GM12878 (cell line): Measurements from ENCODE around the gene MR1. TPM values are rescaled to one million over a fixed set of nuclear protein-coding genes. Genes with fewer than 3 reads are reported as not detected.

Experiments
- ATAC-seq: fragments of 200-7000 bp; cut with Tn5 transposase; 3 replicates; pipeline ENCODE4 v1.9.1; 2020; ENCODE audit warnings: mild to moderate bottlenecking, moderate library complexity
- BruUV-seq: library from RNA; stranded (reverse); fragments of 400-500 nt; replicated peaks from 2 replicates; lab custom pipeline; 2021; lab: Mats Ljungman, UMichigan
- CTCF ChIA-PET: fragments of 300-600 bp; sonication (Branson Sonifier 250); formaldehyde crosslinking; extraction: SDS; loops from one replicate; lab custom pipeline; 2021; ENCODE audit warnings: inconsistent platforms; lab: Yijun Ruan, JAX
- POLR2A ChIA-PET: fragments of 350-600 bp; formaldehyde crosslinking; extraction: SDS; loops from one replicate; lab custom pipeline; 2021; ENCODE audit warnings: inconsistent platforms; lab: Charles Lee
- RAD21 ChIA-PET: fragments of 300-600 bp; sonication (Branson Sonifier 250); formaldehyde crosslinking; loops from one replicate; lab custom pipeline; 2023; ENCODE audit warnings: antibody characterized with exemption; ENCODE audit not compliant: unreplicated experiment; lab: Charles Lee
- SMC1A ChIA-PET: fragments of 300-600 bp; sonication (Branson Sonifier 250); formaldehyde crosslinking; loops from one replicate; lab custom pipeline; 2023; ENCODE audit not compliant: unreplicated experiment, uncharacterized antibody; lab: Charles Lee
- DNase-seq: peaks from one replicate; pipeline ENCODE4 v3.0.0-alpha.2; 2011; ENCODE audit warnings: low read depth, low spot score
- FAIRE-seq: peaks from 3 replicates; lab custom pipeline; 2011; peaks lifted over from hg19 to GRCh38; lab: Jason Lieb, UNC
- H2AFZ ChIP-seq: 2 replicates; pipeline ENCODE4 v1.6.0; 2011; ENCODE audit warnings: low read depth, low read length, control low read depth; ENCODE audit not compliant: control insufficient read depth
- H3K27ac ChIP-seq: 2 replicates; pipeline ENCODE4 v1.5.1; 2011; ENCODE audit warnings: control low read depth; ENCODE audit not compliant: control insufficient read depth, insufficient read depth
- H3K27me3 ChIP-seq, 2 experiments: replicated peaks in 1 of 2; 2 replicates each; pipeline versions ENCODE4 v1.6.0 to v1.6.1; 2011; ENCODE audit warnings: low read length in 1 of 2; ENCODE audit not compliant: control insufficient read depth in 2 of 2, insufficient read depth in 2 of 2
- H3K36me3 ChIP-seq, 2 experiments: 2 replicates each; pipeline ENCODE4 v1.5.1; 2011; ENCODE audit warnings: low read length in 1 of 2; ENCODE audit not compliant: control insufficient read depth in 2 of 2, insufficient read depth in 2 of 2
- H3K4me1 ChIP-seq: 2 replicates; pipeline ENCODE4 v1.6.1; 2011; ENCODE audit warnings: mild to moderate bottlenecking, low read length, moderate library complexity, mixed read lengths; ENCODE audit not compliant: control insufficient read depth, insufficient read depth
- H3K4me2 ChIP-seq: 2 replicates; pipeline ENCODE4 v1.6.0; 2011; ENCODE audit warnings: control low read depth; ENCODE audit not compliant: control insufficient read depth, insufficient read depth
- H3K4me3 ChIP-seq: fragments of 200-600 bp; sonication (generic); 2 replicates; pipeline ENCODE4 v1.5.1; 2016
- H3K79me2 ChIP-seq: 2 replicates; pipeline ENCODE4 v1.6.0; 2011; ENCODE audit warnings: low read length; ENCODE audit not compliant: control insufficient read depth, insufficient read depth
- H3K9ac ChIP-seq: 2 replicates; pipeline ENCODE4 v1.8.0; 2011; ENCODE audit warnings: low read length, control low read depth, mixed read lengths; ENCODE audit not compliant: control insufficient read depth, insufficient read depth
- H3K9me3 ChIP-seq: replicated peaks from 3 replicates; pipeline ENCODE4 v1.5.1; 2011; ENCODE audit warnings: mild to moderate bottlenecking, low read length; ENCODE audit not compliant: control insufficient read depth, insufficient read depth
- H4K20me1 ChIP-seq: 2 replicates; pipeline ENCODE4 v1.6.0; 2011; ENCODE audit not compliant: control insufficient read depth, insufficient read depth
- ATF2 ChIP-seq: IDR thresholded peaks from 2 replicates; pipeline ENCODE4 v1.6.1; 2012; ENCODE audit warnings: low read length, inconsistent platforms
- BMI1 ChIP-seq: fragments of 450-650 bp; IDR thresholded peaks from 2 replicates; pipeline ENCODE4 v1.6.1; 2016; ENCODE audit warnings: mild to moderate bottlenecking, moderate library complexity, borderline replicate concordance
- EP300 ChIP-seq, 2 experiments: fragments of 150-350 bp in 1 of 2; IDR thresholded peaks; 2 replicates each; pipeline ENCODE4 v1.6.1; 2011 to 2012; ENCODE audit warnings: low read depth in 2 of 2, low read length in 2 of 2, borderline replicate concordance in 1 of 2, improper control_type of control experiment in 1 of 2, inconsistent platforms in 1 of 2; ENCODE audit not compliant: control insufficient read depth in 1 of 2
- ESRRA ChIP-seq: IDR thresholded peaks from 2 replicates; pipeline ENCODE4 v1.6.1; 2012; ENCODE audit warnings: mild to moderate bottlenecking, low read length, improper control_type of control experiment
- EZH2 ChIP-seq: IDR thresholded peaks from 2 replicates; pipeline ENCODE4 v1.6.1; 2012; ENCODE audit warnings: low read depth, mild to moderate bottlenecking, control low read depth, inconsistent platforms, low read length, borderline replicate concordance; ENCODE audit not compliant: control insufficient read depth
- IKZF2 ChIP-seq, 2 experiments: fragments of 450-650 bp; IDR thresholded peaks; 2 replicates each; pipeline ENCODE4 v1.6.1; 2017; ENCODE audit warnings: mild to moderate bottlenecking in 2 of 2, moderate library complexity in 2 of 2
- IRF3 ChIP-seq: fragments of 450-650 bp; IDR thresholded peaks from 2 replicates; pipeline ENCODE4 v1.6.1; 2014; ENCODE audit warnings: mild to moderate bottlenecking
- MEF2B ChIP-seq: fragments of 450-650 bp; IDR thresholded peaks from 2 replicates; pipeline ENCODE4 v1.6.1; 2018; ENCODE audit warnings: mild to moderate bottlenecking, moderate library complexity; ENCODE audit not compliant: partially characterized antibody, poor library complexity, severe bottlenecking
- NR2C1 ChIP-seq: fragments of 450-650 bp; IDR thresholded peaks from 2 replicates; pipeline ENCODE4 v1.6.1; 2017; ENCODE audit warnings: antibody characterized with exemption, mild to moderate bottlenecking, moderate library complexity
- SMAD5 ChIP-seq: IDR thresholded peaks from 2 replicates; pipeline ENCODE4 v1.6.1; 2016; ENCODE audit warnings: antibody characterized with exemption, low read depth
- TCF7 ChIP-seq: IDR thresholded peaks from 2 replicates; pipeline ENCODE4 v1.6.1; 2014; ENCODE audit warnings: antibody characterized with exemption, borderline replicate concordance
- WGBS: methylation state at CpG from one replicate; pipeline ENCODE4 v1.1.6; 2016; ENCODE audit warnings: low lambda C conversion rate; ENCODE audit not compliant: insufficient replicate concordance, insufficient coverage; ENCODE audit errors: missing lambda C conversion rate; 5-methylcytosine and 5-hydroxymethylcytosine counted together
- in situ Hi-C: fragments of 300-500 bp; cut with MboI; formaldehyde crosslinking; loops from 9 replicates; pipeline ENCODE4 v1.14.3; 2018; ENCODE audit warnings: mixed read lengths
- intact Hi-C: fragments of 100-400 bp; cut with micrococcal nuclease; formaldehyde crosslinking; loops from one replicate; pipeline ENCODE4 v1.14.2; 2022; ENCODE audit not compliant: unreplicated experiment
- polyA plus RNA-seq, 11 experiments: library from polyadenylated mRNA; depleted of rRNA in 4 of 11; unstranded in 6 of 11; stranded (reverse) in 5 of 11; fragments of >200 nt; fragmentation: Nextera tagmentation in 4 of 11; fragmentation: Illumina TruSeq in 1 of 11; extraction: Ambion mirVana in 4 of 11; extraction: Trizol in 1 of 11; gene quantifications; 1 replicate in 1 of 11; 2 replicates in 10 of 11; pipeline versions ENCODE4 v1.2.1 to v1.2.3, GENCODE V29; 2011 to 2016; ENCODE audit warnings: inconsistent platforms in 2 of 11, missing spikeins in 2 of 11, low read depth in 1 of 11
- total RNA-seq, 4 experiments: library from RNA; depleted of rRNA in 3 of 4; stranded (reverse); fragments of >200 nt in 3 of 4; fragmentation: Illumina TruSeq in 1 of 4; extraction: Trizol in 1 of 4; gene quantifications; 2 replicates each; pipeline versions ENCODE4 v1.2.1 to v1.2.3, GENCODE V29; 2013 to 2021
- TF ChIP-seq, protein P1 (sequence below): fragments of 150-350 bp; IDR thresholded peaks from 2 replicates; pipeline ENCODE4 v1.6.1; 2014; ENCODE audit warnings: mild to moderate bottlenecking, low read depth, low read length
- TF ChIP-seq, protein P2 (sequence below): fragments of 450-650 bp; formaldehyde crosslinking; IDR thresholded peaks from 2 replicates; pipeline ENCODE4 v1.4.0; 2022; ENCODE audit warnings: mild to moderate bottlenecking, moderate library complexity

MR1 gene
- total and polyA plus RNA-seq, 10 of the 15 experiments (the other 5 are each of a cell fraction or from before 2014, with no cell fraction given) = 24.7 to 65.9 (median 30.9) TPM

DNA sequence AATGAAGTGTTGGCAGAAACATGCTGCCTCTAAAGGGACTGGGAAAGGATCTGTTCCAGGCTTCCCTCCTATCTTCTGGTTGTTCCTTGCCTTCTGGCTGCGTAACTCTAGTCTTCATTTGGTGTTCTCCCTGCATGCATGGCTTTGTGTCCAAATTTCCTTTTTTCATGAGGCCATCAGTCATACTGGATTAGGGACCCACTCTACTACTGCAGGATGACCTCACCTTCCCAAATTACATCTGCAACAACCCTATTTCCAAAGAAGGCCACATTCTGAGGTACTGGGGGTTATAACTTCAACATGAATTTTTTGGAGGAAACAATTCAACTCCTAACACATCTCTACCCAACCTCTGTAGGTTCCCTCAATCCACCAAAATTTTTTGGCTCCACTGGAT is 26.3 kb downstream of the MR1 start:
- ChIA-PET CTCF (interaction anchor here (1.5 to 4.1 kb wide), 2 partner anchors 16 to 83 kb away, joined by 3 to 22 read pairs; no protein-coding TSS in a partner anchor), RAD21 (interaction anchor here (0.6 to 4.2 kb wide), 2 partner anchors 21 to 24 kb away, joined by 3 to 18 read pairs; no protein-coding TSS in a partner anchor), SMC1A (interaction anchor here (4.3 to 4.8 kb wide), 3 partner anchors 18 to 82 kb away, joined by 24 to 53 read pairs (median 46); no protein-coding TSS in a partner anchor), POLR2A (no interaction called here)
- no peak overlapping the region for H3K4me3 ChIP-seq
- in situ Hi-C loops (no loop called here), intact Hi-C loops (no loop called here)
- no peak overlapping the region for H3K9ac ChIP-seq
- no peaks in the 10 kb centered on the region; the same call in 2 of the 3 replicates for H3K9me3 ChIP-seq
- no peak for DNase-seq
- no peak for FAIRE-seq
- 100% methylated on average over 1 of the region's 1 CpG for WGBS
- peaks cover 0 to 11% of the 10 kb centered on the region in 2 experiments; a peak in 1 of 4 replicates for H3K36me3 ChIP-seq
- H4K20me1 ChIP-seq = no peaks in the 10 kb centered on the region
- H2AFZ ChIP-seq = no peak overlapping the region
- no peak for ATAC-seq
- H3K4me2 ChIP-seq = no peak overlapping the region
- TF ChIP-seq ATF2 = no peak
- TF ChIP-seq IRF3 = no peak
- TF ChIP-seq, protein P1, sequence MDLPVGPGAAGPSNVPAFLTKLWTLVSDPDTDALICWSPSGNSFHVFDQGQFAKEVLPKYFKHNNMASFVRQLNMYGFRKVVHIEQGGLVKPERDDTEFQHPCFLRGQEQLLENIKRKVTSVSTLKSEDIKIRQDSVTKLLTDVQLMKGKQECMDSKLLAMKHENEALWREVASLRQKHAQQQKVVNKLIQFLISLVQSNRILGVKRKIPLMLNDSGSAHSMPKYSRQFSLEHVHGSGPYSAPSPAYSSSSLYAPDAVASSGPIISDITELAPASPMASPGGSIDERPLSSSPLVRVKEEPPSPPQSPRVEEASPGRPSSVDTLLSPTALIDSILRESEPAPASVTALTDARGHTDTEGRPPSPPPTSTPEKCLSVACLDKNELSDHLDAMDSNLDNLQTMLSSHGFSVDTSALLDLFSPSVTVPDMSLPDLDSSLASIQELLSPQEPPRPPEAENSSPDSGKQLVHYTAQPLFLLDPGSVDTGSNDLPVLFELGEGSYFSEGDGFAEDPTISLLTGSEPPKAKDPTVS = no peak
- no peak for TF ChIP-seq SMAD5
- no peak for TF ChIP-seq MEF2B
- no peak for TF ChIP-seq IKZF2 (IDR thresholded peaks at IDR 0.05)
- TF ChIP-seq EP300 (IDR thresholded peaks at IDR 0.05; ENCODE audit: borderline replicate concordance in 1 of 2, control insufficient read depth in 1 of 2, low read depth in 2 of 2, low read length in 2 of 2) = no peak
- TF ChIP-seq NR2C1 = no peak
- TF ChIP-seq, protein P2, sequence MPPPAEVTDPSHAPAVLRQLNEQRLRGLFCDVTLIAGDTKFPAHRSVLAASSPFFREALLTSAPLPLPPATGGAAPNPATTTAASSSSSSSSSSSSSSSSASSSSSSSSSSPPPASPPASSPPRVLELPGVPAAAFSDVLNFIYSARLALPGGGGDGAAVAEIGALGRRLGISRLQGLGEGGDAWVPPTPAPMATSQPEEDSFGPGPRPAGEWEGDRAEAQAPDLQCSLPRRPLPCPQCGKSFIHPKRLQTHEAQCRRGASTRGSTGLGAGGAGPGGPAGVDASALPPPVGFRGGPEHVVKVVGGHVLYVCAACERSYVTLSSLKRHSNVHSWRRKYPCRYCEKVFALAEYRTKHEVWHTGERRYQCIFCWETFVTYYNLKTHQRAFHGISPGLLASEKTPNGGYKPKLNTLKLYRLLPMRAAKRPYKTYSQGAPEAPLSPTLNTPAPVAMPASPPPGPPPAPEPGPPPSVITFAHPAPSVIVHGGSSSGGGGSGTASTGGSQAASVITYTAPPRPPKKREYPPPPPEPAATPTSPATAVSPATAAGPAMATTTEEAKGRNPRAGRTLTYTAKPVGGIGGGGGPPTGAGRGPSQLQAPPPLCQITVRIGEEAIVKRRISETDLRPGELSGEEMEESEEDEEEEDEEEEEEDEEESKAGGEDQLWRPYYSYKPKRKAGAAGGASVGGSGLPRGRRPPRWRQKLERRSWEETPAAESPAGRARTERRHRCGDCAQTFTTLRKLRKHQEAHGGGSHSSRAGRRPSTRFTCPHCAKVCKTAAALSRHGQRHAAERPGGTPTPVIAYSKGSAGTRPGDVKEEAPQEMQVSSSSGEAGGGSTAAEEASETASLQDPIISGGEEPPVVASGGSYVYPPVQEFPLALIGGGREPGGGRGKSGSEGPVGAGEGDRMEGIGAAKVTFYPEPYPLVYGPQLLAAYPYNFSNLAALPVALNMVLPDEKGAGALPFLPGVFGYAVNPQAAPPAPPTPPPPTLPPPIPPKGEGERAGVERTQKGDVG = no peak
- TF ChIP-seq ESRRA = no peak
- no peak for TF ChIP-seq EZH2
- no peak for TF ChIP-seq BMI1
- no peak for TF ChIP-seq TCF7
- no peak overlapping the region for H3K27ac ChIP-seq
- H3K79me2 ChIP-seq = no peaks in the 10 kb centered on the region; the same call in 1 of the 2 replicates
- no TSS peak for BruUV-seq
- H3K27me3 ChIP-seq = no peaks in the 10 kb centered on the region
- H3K4me1 ChIP-seq = peaks cover 32% of the 10 kb centered on the region
